OCI-LY7 (cell line): ENCODE data around the gene FRAS1.

Experiments used
- CTCF ChIP-seq: fragments of 200-600 bp; sonication (generic); conservative IDR thresholded peaks from 2 replicates; pipeline ENCODE4 v1.5.1; 2014; ENCODE audit warnings: mild to moderate bottlenecking, antibody characterized with exemption, low read length, moderate library complexity, mixed read lengths
- EZH2phosphoT487 ChIP-seq: fragments of 200-600 bp; sonication (generic); IDR thresholded peaks from 2 replicates; pipeline ENCODE4 v1.6.1; 2018; ENCODE audit warnings: low read depth, borderline replicate concordance, mild to moderate bottlenecking, mixed run types, antibody characterized with exemption, low read length, moderate library complexity, mixed read lengths

DNA sequence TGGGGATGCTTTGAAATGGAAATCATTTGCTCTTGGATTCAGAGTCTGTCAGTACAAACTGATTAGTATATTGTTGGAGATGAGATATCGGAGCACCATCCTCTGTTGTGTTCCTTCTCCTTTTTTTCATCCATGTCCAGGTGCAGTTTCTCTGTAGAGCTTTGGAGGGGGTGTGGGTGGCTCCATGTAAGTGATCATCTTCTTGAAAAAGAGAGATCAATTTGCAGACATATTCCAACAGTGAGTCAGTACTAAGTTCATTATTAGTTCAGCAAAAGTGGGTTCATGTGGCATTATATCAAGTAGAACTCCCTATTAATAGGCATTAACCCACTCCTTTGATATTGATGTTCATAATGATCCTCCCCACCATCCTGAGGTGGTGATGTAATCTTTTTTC is 18.9 kb downstream of the FRAS1 start:
- TF ChIP-seq CTCF (no peak), EZH2phosphoT487 (no peak)
